CD4-positive, alpha-beta memory T cell (primary cell): ENCODE measurements around the gene TRMT2A. TPM values are rescaled to one million over a fixed set of nuclear protein-coding genes. Genes with fewer than 3 reads are reported as not detected.

Experiments
- CTCF ChIA-PET: fragments of 350-600 bp; sonication (Branson Sonifier 250); formaldehyde crosslinking; loops from one replicate; lab custom pipeline; 2021; ENCODE audit warnings: inconsistent platforms; ENCODE audit not compliant: partially characterized antibody; lab: Charles Lee
- POLR2A ChIA-PET: fragments of 350-600 bp; sonication (Branson Sonifier 250); formaldehyde crosslinking; loops from one replicate; lab custom pipeline; 2021; ENCODE audit not compliant: partially characterized antibody; lab: Charles Lee
- DNase-seq, 5 donors: peaks; one replicate each; pipeline versions ENCODE4 v3.0.0 to v3.0.0-alpha.2; 2020 to 2022; ENCODE audit warnings: mixed read lengths in 1 of 5
- H3K27ac ChIP-seq: one replicate; pipeline ENCODE4 v1.7.0; 2013; ENCODE audit warnings: low read depth, low read length
- H3K27me3 ChIP-seq: 2 replicates; pipeline ENCODE4 v1.7.0; 2013; ENCODE audit warnings: mild to moderate bottlenecking, low read length, moderate library complexity; ENCODE audit not compliant: insufficient read depth
- H3K36me3 ChIP-seq: 2 replicates; pipeline ENCODE4 v1.7.0; 2013; ENCODE audit warnings: mild to moderate bottlenecking, low read length, moderate library complexity; ENCODE audit not compliant: insufficient read depth
- H3K4me1 ChIP-seq: 2 replicates; pipeline ENCODE4 v1.7.0; 2013; ENCODE audit warnings: mild to moderate bottlenecking, low read length, moderate library complexity; ENCODE audit not compliant: insufficient read depth
- H3K4me3 ChIP-seq, 2 donors: one replicate each; pipeline ENCODE4 v1.7.0; 2013; ENCODE audit warnings: low read length in 2 of 2, mild to moderate bottlenecking in 1 of 2
- H3K9me3 ChIP-seq, 2 donors: one replicate each; pipeline ENCODE4 v1.7.0; 2013; ENCODE audit warnings: low read length in 2 of 2, control low read depth in 1 of 2; ENCODE audit not compliant: control insufficient read depth in 1 of 2
- H3K27ac Mint-ChIP-seq, 7 donors: one replicate each; pipeline ENCODE4 v1.8.0; 2020 to 2021; ENCODE audit warnings: mixed read lengths in 7 of 7, mild to moderate bottlenecking in 6 of 7, inconsistent platforms in 3 of 7, moderate library complexity in 3 of 7
- H3K27me3 Mint-ChIP-seq, 2 donors: one replicate each; pipeline ENCODE4 v1.8.0; 2020 to 2021; ENCODE audit warnings: mixed read lengths in 2 of 2
- H3K36me3 Mint-ChIP-seq, 2 donors: one replicate each; pipeline ENCODE4 v1.8.0; 2020 to 2021; ENCODE audit warnings: mixed read lengths in 2 of 2, inconsistent platforms in 1 of 2, mild to moderate bottlenecking in 1 of 2
- H3K4me1 Mint-ChIP-seq, 4 donors: one replicate each; pipeline ENCODE4 v1.8.0; 2020 to 2021; ENCODE audit warnings: mixed read lengths in 4 of 4, mild to moderate bottlenecking in 1 of 4
- H3K4me3 Mint-ChIP-seq, 8 donors: one replicate each; pipeline ENCODE4 v1.8.0; 2020 to 2021; ENCODE audit warnings: mixed read lengths in 8 of 8, mild to moderate bottlenecking in 7 of 8, moderate library complexity in 6 of 8, inconsistent platforms in 3 of 8
- H3K9me3 Mint-ChIP-seq, 8 donors: one replicate each; pipeline ENCODE4 v1.8.0; 2020 to 2021; ENCODE audit warnings: mixed read lengths in 8 of 8, mild to moderate bottlenecking in 5 of 8, inconsistent platforms in 3 of 8, moderate library complexity in 1 of 8
- intact Hi-C: fragments of 100-400 bp; cut with micrococcal nuclease; formaldehyde crosslinking; loops from one replicate; pipeline ENCODE4 v1.15.1; 2023
- polyA plus RNA-seq, 2 donors: library from polyadenylated mRNA; unstranded; fragments of 300-500 nt; fragmentation: Illumina TruSeq; gene quantifications; one replicate each; pipeline ENCODE4 v1.2.3, GENCODE V29; 2021
- total RNA-seq, 2 experiments: library from RNA; stranded (reverse); gene quantifications; one replicate each; pipeline ENCODE4 v1.2.3, GENCODE V29; 2021

The TRMT2A gene
- total and polyA plus RNA-seq, 4 experiments from 2014 or later: 28.0 to 126 (median 73.5) TPM

- no peaks in the 10 kb centered on the region for H3K27me3 ChIP-seq
- POLR2A ChIA-PET: no interaction called here
- intact Hi-C loops: no loop called here
Observed at GRCh38 chr22:20138868-20139267, 21.8 kb upstream of the TRMT2A start.

DNA sequence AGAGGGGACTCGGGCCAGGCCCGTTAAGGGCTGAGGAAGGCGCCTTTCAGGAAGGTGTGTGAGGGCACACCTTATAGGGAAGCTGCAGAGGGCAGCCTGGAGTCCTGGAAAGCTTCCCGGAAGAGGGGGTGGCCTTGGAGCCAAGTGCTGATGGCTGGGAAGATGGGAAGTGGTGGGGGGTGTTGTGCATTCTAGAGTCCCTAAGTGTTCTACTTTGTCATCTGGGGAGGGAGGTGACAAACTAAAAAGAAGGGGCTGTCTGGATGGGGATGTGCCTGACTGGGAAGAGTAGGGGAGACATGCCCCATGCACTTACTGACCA, 21.4 kb upstream of the TRMT2A start:
- Histone ChIP-seq H3K27me3 (no peaks in the 10 kb centered on the region), H3K4me1 (peaks cover 28% of the 10 kb centered on the region), H3K4me3 (no peak overlapping the region), H3K36me3 (no peaks in the 10 kb centered on the region), H3K27ac (no peak overlapping the region), H3K9me3 (no peaks in the 10 kb centered on the region)
- Mint-ChIP-seq H3K36me3 (peaks cover 0 to 2% of the 10 kb centered on the region in 2 donors), H3K27me3 (no peaks in the 10 kb centered on the region), H3K9me3 (no peaks in the 10 kb centered on the region), H3K27ac (peak overlapping the region in 1 of 7 donors; percentile 24), H3K4me3 (no peak overlapping the region), H3K4me1 (peaks cover 10 to 49% (median 26%) of the 10 kb centered on the region in 4 donors)
- DNase-seq: no peak
- ChIA-PET CTCF (no interaction called here), POLR2A (interaction anchor here (1.7 kb wide), 1 partner anchor 118 kb away, joined by 5 read pairs; no protein-coding TSS in a partner anchor)
- intact Hi-C loops: no loop called here

More at GRCh38 chr22:20138868-20139267, 21.8 kb upstream of the TRMT2A start:
- DNase-seq: no peak
- Mint-ChIP-seq H3K4me3 (no peak overlapping the region), H3K27ac (no peak overlapping the region), H3K36me3 (peaks cover 0 to 3% of the 10 kb centered on the region in 2 donors), H3K9me3 (no peaks in the 10 kb centered on the region), H3K4me1 (peaks cover 8 to 44% (median 22%) of the 10 kb centered on the region in 4 donors), H3K27me3 (no peaks in the 10 kb centered on the region)
- Histone ChIP-seq H3K27ac (no peak overlapping the region), H3K4me3 (no peak overlapping the region), H3K4me1 (peaks cover 24% of the 10 kb centered on the region), H3K36me3 (no peaks in the 10 kb centered on the region), H3K9me3 (no peaks in the 10 kb centered on the region)
- CTCF ChIA-PET: no interaction called here

DNA sequence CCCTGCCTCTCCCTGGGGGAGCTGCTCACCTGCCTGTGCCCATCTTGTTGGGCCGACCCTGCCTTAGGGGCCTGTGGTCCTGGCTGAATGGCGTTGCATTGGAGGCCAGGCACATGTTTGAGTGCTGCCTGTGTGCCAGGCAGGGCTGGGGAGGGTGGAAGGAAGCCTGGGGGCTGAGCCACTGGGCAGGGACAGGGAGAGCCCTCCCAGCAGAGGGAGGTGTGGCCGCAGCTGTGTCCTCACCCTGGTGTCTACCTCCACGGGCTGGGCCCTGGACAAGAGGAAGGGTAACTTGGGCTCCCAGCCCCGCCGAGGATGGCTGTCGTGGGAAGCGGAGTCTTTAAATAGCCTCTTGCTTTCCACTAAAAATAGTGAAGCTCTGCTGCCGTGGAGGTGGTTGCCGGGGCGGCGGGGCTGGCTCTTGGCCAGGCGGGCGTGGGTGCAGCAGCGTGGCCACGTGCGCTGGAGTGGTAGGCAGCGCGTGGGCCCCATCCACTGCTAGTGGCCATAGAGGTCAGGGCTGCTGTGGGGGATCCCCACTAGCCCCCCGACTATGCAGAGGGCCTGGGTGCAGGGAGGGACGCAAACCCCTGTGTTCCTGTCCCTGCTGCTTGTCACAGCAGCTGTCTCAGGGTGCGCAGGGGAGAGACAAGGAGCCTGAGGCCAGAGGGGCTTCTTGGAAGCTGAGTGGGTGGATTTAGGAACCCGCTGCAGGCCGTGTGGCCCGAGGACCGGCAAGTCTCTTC, 20.8 kb upstream of the TRMT2A start:
- Mint-ChIP-seq H3K27ac (peak overlapping the region in 1 of 7 donors; percentile 30), H3K36me3 (peaks cover 0 to 2% of the 10 kb centered on the region in 2 donors), H3K9me3 (no peaks in the 10 kb centered on the region), H3K4me1 (peaks cover 12 to 55% (median 31%) of the 10 kb centered on the region in 4 donors), H3K4me3 (no peak overlapping the region), H3K27me3 (no peaks in the 10 kb centered on the region)
- Histone ChIP-seq H3K36me3 (no peaks in the 10 kb centered on the region), H3K4me3 (no peak overlapping the region), H3K27me3 (no peaks in the 10 kb centered on the region), H3K27ac (no peak overlapping the region), H3K4me1 (peaks cover 34% of the 10 kb centered on the region), H3K9me3 (no peaks in the 10 kb centered on the region)
- no peak for DNase-seq
- POLR2A ChIA-PET: interaction anchor here (1.7 kb wide), 1 partner anchor 118 kb away, joined by 5 read pairs; no protein-coding TSS in a partner anchor
- intact Hi-C loops: no loop called here
- CTCF ChIA-PET: no interaction called here

GRCh38 chr22:20137113-20137512, 20.1 kb upstream of the TRMT2A start:
- Histone ChIP-seq H3K9me3 (no peaks in the 10 kb centered on the region), H3K4me1 (peaks cover 40% of the 10 kb centered on the region), H3K36me3 (no peaks in the 10 kb centered on the region), H3K27me3 (no peaks in the 10 kb centered on the region), H3K27ac (no peak overlapping the region), H3K4me3 (no peak overlapping the region)
- intact Hi-C loops: no loop called here
- Mint-ChIP-seq H3K27ac (peak overlapping the region in 1 of 7 donors; percentile 30), H3K9me3 (no peaks in the 10 kb centered on the region), H3K27me3 (no peaks in the 10 kb centered on the region), H3K4me1 (peaks cover 13 to 59% (median 34%) of the 10 kb centered on the region in 4 donors), H3K36me3 (peaks cover 0 to 2% of the 10 kb centered on the region in 2 donors), H3K4me3 (no peak overlapping the region)
- no peak for DNase-seq
- ChIA-PET CTCF (no interaction called here), POLR2A (interaction anchor here (1.7 kb wide), 1 partner anchor 117 kb away, joined by 5 read pairs; no protein-coding TSS in a partner anchor)

DNA sequence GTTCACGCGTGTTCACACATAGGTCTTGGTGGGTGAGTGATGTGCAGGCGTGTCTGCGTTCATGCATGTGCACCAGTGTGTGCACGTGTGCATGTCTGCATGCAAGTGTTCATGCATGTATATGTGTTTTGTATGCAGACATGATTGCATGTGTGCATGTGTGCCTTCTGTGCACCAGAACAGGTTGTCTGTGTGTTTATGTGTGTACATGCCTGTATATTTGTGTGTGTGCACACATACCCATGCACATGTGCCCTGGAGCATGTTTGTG, 19.5 kb upstream of the TRMT2A start:
- H3K27ac Mint-ChIP-seq: peak overlapping the region in 1 of 7 donors; percentile 36
- H3K36me3 Mint-ChIP-seq: peaks cover 0 to 2% of the 10 kb centered on the region in 2 donors
- no peaks in the 10 kb centered on the region for H3K27me3 Mint-ChIP-seq
- no peak for DNase-seq
- H3K9me3 ChIP-seq: no peaks in the 10 kb centered on the region
- no peaks in the 10 kb centered on the region for H3K36me3 ChIP-seq
- ChIA-PET CTCF (no interaction called here), POLR2A (no interaction called here)
- H3K27ac ChIP-seq: no peak overlapping the region
- H3K4me3 Mint-ChIP-seq: no peak overlapping the region
- peaks cover 13 to 59% (median 34%) of the 10 kb centered on the region in 4 donors for H3K4me1 Mint-ChIP-seq
- no peaks in the 10 kb centered on the region for H3K9me3 Mint-ChIP-seq
- H3K4me3 ChIP-seq: no peak overlapping the region
- no peaks in the 10 kb centered on the region for H3K27me3 ChIP-seq
- H3K4me1 ChIP-seq: peaks cover 40% of the 10 kb centered on the region
- intact Hi-C loops: no loop called here

DNA sequence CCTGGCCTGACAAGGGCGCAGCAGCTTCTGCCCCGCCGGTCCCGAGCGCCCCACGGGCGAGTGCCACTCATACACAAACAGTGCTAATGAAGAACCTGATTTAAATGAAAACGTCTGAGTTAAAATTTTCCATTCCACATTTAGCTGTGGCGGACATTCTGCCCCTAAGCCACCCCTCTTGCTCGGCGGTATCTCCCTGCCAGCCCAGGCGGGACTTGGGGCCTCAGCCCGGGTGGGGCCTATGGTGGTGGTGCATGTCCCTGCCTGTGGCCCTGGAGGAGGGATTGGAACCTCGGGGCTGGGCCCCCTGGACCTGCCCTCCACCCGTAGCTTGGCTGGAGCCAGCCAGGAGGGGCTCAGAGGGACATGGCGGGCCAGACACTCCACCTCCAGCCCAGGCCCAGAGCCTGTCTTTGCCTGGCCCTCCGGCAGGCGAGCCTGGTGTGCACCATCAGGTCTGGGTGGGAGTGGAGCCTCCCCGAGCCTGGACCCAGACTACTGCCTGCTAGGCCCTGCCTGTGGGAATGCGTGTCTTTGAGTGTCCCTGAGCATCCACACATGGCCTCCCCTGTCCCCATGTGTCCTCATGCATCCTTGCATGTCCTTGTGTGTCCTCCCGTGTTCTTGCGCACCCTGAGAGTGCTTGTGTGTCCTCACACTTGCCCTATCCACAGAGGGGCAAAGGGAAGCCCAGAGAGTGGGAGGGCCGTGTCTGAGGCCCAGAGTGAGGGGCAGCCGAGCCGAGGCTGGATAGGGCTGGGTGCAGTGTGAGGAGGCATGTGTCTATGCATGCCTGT, 19.0 kb upstream of the TRMT2A start:
- H3K27me3 Mint-ChIP-seq: no peaks in the 10 kb centered on the region
- Histone ChIP-seq H3K36me3 (no peaks in the 10 kb centered on the region), H3K27me3 (no peaks in the 10 kb centered on the region), H3K4me3 (no peak overlapping the region), H3K4me1 (peaks cover 40% of the 10 kb centered on the region), H3K27ac (no peak overlapping the region), H3K9me3 (no peaks in the 10 kb centered on the region)
- no peaks in the 10 kb centered on the region for H3K9me3 Mint-ChIP-seq
- peak overlapping the region in 6 of 7 donors; percentile 1 to 73 (median 36) for H3K27ac Mint-ChIP-seq
- H3K36me3 Mint-ChIP-seq: peaks cover 0 to 2% of the 10 kb centered on the region in 2 donors
- ChIA-PET POLR2A (no interaction called here), CTCF (no interaction called here)
- intact Hi-C loops: no loop called here
- peak overlapping the region in 1 of 8 donors; percentile 25 for H3K4me3 Mint-ChIP-seq
- DNase-seq: no peak
- H3K4me1 Mint-ChIP-seq: peaks cover 13 to 59% (median 34%) of the 10 kb centered on the region in 4 donors

GRCh38 chr22:20135265-20135664, 18.2 kb upstream of the TRMT2A start:
- intact Hi-C loops: no loop called here
- ChIA-PET POLR2A (no interaction called here), CTCF (no interaction called here)

More at GRCh38 chr22:20135265-20135664, 18.2 kb upstream of the TRMT2A start:
- H3K4me3 Mint-ChIP-seq: peak overlapping the region in 2 of 8 donors; percentile 2 to 52
- H3K27ac ChIP-seq: no peak overlapping the region
- no peaks in the 10 kb centered on the region for H3K36me3 ChIP-seq
- H3K4me1 ChIP-seq: peaks cover 47% of the 10 kb centered on the region
- peaks cover 0 to 2% of the 10 kb centered on the region in 2 donors for H3K36me3 Mint-ChIP-seq
- peaks cover 13 to 60% (median 37%) of the 10 kb centered on the region in 4 donors for H3K4me1 Mint-ChIP-seq
- H3K9me3 ChIP-seq: no peaks in the 10 kb centered on the region
- no peak for DNase-seq
- H3K27me3 ChIP-seq: no peaks in the 10 kb centered on the region
- H3K4me3 ChIP-seq: no peak overlapping the region
- no peaks in the 10 kb centered on the region for H3K9me3 Mint-ChIP-seq
- H3K27ac Mint-ChIP-seq: peak overlapping the region in 2 of 7 donors; percentile 78
- H3K27me3 Mint-ChIP-seq: no peaks in the 10 kb centered on the region
